Measurements from ENCODE around the gene CRELD2.

The CRELD2 gene

DNA sequence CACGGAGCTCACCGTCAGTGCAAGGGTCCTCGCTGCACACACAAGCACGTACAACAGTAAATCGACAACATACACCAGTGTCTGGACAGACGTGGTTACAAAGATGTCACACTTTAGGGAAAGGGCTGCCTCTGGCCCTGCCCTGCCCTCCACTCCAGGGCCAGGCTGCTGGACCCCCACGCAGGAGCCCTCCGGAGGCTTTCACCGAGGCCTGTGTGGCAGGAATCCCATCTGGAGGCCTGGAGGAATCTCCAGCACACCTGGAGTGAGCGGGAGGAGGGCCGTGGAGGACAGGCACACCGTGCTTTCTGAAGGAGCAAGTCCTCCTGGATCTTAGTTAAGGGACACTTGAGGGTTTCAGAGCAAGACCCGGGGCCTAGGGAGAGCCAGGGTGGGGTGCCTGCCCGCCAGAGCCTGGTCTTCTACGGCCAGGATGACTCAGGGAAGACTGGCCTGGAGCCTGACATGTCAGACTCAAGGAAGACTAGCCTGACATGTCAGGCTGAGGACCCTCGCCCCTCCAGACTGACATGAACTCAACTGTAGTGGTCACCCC is 40.0 kb downstream of the CRELD2 start:
- no peak for DNase-seq (ENCODE audit: low read depth)

DNA sequence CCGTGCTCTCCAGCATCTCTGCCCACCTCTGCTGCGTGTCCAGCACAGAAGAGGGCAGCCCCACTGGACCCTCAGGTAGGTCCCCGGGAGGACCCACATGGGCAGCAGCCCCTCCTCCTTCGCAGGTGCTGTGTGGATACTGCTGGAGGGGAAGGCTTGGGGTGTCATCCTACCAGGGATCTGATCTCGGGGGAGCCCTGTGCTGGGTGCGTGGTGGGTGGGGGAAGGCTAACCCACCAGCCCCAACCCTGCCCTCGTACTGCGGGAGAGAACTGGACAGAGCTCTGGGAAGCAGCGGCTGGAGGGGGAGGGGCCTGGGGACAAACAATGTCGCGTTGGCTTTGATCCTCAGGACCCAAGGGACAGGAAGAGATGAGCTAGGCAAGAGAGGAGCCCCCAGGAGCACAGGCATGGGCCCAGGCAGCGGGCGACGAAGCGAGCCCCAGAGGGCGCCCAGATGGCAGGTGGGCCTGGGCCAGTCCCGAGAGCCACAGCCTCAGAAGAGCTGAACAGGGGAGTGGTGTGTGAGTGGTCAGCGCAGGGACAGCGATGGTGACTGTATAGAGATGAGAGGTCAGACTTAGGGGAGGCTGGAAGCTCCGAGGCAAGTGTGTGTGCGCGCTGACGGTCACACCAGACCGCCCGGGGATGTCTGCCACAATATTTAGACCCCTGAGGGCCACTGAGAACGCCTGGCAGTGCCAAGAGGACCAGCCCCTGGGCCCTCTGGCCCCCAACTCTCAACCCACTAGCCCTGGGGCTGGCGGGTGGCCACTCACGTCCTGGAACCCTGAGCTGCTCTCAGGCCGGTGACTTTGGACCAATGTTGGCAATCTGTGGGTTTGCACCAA is 40.7 kb downstream of the CRELD2 start:
- DNase-seq (ENCODE audit: low read depth), result no peak

DNA sequence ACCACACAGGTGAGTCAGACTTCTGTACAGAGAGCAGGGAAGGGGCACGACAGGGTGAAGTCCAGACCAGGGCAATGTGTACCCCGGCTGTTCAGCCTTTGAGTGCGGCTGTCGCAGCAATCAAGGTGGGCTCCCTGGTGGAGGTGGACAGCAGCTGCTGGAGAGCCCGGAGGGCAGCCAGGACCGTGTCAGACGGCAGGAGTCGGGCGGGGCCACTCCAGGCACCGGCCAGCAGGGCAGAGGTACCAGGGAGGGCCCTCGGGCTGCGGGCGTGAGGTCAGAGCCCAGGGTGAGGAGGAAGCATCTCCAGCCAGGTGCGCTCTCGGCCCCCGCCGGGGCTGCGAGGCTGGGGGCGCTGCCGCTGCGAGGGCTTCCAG is 41.3 kb downstream of the CRELD2 start:
- DNase-seq (ENCODE audit: low read depth), result peak; percentile 31

DNA sequence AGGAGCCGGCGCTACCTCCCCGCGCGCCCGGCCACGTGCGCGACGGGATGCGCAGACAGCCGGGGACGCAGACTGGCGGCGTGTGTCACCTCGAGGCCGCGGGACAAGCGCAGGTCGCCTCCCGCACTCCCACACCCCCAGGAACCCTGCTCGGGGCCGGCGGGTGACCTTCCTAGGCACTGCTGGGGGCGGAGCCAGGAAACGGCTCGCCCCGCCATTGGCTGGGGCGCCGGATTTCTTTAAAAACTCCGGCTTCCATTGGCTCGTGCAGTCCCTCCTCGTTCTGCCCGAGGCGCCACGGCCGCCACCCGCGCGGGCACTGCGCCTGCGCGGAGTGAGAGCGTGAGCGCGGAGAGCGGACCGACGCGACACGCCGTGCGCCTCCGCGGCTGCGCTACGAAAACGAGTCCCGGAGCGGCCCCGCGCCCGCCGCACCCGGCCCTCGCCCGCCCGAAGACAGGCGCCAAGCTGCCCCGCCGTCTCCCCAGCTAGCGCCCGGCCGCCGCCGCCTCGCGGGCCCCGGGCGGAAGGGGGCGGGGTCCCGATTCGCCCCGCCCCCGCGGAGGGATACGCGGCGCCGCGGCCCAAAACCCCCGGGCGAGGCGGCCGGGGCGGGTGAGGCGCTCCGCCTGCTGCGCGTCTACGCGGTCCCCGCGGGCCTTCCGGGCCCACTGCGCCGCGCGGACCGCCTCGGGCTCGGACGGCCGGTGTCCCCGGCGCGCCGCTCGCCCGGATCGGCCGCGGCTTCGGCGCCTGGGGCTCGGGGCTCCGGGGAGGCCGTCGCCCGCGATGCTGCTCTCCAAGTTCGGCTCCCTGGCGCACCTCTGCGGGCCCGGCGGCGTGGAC is 41.9 kb downstream of the CRELD2 start, which contains the start of gene PIM3:
PIM3 (plus strand) TSS at position 614 of the 846 bp plus-strand sequence; CDS start at position 790, 176 bp downstream.
- peak; percentile 94 for DNase-seq (ENCODE audit: low read depth)

DNA sequence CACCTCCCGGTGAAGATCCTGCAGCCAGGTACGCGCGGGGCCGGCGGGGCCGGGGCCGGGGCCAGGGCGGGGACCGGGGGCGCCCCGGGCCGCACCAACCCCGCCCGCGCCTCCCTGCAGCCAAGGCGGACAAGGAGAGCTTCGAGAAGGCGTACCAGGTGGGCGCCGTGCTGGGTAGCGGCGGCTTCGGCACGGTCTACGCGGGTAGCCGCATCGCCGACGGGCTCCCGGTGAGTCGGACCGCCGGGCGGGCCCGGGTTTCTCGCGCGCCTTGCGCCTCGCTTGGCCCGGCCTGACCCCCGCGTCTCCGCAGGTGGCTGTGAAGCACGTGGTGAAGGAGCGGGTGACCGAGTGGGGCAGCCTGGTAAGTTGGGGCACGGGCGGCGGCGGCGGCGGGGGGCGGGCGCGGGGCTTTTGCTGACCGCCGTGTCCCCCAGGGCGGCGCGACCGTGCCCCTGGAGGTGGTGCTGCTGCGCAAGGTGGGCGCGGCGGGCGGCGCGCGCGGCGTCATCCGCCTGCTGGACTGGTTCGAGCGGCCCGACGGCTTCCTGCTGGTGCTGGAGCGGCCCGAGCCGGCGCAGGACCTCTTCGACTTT is 42.7 kb downstream of the CRELD2 start:
- DNase-seq (ENCODE audit: low read depth), result peak; percentile 44

DNA sequence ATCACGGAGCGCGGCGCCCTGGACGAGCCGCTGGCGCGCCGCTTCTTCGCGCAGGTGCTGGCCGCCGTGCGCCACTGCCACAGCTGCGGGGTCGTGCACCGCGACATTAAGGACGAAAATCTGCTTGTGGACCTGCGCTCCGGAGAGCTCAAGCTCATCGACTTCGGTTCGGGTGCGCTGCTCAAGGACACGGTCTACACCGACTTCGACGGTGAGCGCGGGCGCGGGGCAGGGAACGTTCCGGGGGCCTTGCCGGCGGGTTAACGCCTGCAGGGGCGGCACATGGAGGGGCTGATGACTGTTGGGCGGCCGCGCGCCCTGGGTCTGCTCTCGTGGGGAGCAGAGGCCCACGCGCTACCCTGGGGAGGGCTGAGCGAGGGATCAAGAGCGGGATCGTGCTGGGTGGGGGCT is 43.2 kb downstream of the CRELD2 start:
- DNase-seq (ENCODE audit: low read depth), result peak; percentile 21

DNA sequence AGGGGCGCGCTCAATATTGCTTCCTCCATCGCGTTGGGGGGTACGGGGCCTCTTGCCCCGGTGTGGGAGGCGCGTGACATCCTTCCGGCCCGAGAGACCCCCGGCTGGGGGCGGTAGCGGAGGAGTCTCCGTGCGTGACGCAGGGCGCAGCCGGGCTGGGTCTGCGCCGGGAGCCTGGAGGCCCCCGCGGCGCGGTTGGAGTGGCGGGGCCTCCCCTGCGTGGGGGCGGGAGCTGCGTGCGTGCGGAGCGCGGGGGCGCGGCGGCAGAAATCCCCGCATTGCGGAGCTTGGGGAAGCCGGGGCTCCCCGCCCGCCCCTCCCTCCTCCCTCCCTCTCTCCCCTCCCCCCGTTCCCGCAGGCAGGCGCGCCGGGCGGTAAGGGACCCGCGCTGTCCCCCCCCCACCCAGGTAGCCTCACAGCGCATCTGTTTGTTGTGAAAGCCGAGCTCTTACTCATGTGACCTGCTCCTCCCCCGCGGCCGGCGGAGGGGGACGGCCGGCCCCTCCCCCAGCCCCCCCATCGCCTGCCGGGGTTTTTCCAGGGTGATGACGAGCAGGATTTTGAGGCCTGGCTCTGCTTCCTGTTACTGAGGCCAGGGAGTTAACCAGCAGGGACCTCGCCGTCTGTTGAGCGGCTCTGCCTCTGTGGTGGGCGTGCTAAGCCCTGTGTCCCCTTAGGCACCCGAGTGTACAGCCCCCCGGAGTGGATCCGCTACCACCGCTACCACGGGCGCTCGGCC is 43.7 kb downstream of the CRELD2 start:
- DNase-seq (ENCODE audit: low read depth), result peak; percentile 93

DNA sequence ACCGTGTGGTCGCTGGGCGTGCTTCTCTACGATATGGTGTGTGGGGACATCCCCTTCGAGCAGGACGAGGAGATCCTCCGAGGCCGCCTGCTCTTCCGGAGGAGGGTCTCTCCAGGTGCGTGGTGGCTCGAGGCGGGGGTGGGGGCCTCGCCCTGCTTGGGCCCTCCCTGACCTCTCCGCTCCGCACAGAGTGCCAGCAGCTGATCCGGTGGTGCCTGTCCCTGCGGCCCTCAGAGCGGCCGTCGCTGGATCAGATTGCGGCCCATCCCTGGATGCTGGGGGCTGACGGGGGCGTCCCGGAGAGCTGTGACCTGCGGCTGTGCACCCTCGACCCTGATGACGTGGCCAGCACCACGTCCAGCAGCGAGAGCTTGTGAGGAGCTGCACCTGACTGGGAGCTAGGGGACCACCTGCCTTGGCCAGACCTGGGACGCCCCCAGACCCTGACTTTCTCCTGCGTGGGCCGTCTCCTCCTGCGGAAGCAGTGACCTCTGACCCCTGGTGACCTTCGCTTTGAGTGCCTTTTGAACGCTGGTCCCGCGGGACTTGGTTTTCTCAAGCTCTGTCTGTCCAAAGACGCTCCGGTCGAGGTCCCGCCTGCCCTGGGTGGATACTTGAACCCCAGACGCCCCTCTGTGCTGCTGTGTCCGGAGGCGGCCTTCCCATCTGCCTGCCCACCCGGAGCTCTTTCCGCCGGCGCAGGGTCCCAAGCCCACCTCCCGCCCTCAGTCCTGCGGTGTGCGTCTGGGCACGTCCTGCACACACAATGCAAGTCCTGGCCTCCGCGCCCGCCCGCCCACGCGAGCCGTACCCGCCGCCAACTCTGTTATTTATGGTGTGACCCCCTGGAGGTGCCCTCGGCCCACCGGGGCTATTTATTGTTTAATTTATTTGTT is 44.6 kb downstream of the CRELD2 start:
- no peak for DNase-seq (ENCODE audit: low read depth)

DNA sequence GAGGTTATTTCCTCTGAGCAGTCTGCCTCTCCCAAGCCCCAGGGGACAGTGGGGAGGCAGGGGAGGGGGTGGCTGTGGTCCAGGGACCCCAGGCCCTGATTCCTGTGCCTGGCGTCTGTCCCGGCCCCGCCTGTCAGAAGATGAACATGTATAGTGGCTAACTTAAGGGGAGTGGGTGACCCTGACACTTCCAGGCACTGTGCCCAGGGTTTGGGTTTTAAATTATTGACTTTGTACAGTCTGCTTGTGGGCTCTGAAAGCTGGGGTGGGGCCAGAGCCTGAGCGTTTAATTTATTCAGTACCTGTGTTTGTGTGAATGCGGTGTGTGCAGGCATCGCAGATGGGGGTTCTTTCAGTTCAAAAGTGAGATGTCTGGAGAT is 45.2 kb downstream of the CRELD2 start:
- no peak for DNase-seq (ENCODE audit: low read depth)

DNA sequence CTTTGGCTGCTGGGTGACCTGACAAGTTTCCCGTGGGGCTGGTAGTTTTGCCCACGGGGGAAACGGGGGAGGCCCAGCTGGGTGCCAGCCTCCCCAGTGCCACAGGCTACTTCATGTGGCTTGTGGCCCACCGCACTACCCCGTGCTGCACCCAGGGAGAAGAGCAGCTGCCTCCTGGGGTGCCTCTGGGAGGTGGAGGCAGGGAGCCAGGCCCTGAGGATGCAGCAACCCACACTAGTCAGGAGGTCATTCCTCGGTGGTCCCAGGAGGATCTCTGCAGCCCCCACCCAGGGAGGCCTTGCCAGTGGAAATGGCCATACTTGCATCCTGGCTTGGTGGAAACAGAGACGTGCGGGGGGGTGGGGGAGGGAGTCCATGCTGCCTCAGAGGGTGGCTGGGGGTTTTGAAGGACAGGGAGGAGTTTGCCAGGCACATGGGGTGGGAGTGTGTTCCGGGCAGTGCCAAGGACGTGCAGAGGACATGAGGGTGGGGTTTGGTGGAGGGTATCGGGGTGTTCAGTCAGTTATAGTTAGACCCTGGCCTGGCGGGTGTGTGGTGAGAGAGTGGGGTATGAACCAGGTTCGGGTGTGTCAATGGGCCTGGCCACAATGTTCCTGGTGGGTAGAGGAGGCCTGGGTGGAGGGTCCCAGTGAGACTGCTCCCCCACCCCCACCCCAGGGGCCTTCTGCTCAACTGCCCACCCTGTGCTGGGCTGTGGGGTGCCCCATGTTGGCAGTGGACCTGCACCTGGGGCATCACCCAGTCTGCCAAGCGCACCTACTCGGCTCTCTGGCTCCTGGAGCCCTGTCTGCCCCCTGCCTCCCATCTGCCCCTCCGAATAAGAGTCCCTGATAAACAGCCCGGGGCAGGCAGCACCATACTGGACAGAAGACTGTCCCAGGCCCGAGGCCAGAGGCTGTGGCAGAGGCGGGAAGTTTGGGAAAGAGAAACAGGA is 46.0 kb downstream of the CRELD2 start:
- DNase-seq (ENCODE audit: low read depth), result no peak

DNA sequence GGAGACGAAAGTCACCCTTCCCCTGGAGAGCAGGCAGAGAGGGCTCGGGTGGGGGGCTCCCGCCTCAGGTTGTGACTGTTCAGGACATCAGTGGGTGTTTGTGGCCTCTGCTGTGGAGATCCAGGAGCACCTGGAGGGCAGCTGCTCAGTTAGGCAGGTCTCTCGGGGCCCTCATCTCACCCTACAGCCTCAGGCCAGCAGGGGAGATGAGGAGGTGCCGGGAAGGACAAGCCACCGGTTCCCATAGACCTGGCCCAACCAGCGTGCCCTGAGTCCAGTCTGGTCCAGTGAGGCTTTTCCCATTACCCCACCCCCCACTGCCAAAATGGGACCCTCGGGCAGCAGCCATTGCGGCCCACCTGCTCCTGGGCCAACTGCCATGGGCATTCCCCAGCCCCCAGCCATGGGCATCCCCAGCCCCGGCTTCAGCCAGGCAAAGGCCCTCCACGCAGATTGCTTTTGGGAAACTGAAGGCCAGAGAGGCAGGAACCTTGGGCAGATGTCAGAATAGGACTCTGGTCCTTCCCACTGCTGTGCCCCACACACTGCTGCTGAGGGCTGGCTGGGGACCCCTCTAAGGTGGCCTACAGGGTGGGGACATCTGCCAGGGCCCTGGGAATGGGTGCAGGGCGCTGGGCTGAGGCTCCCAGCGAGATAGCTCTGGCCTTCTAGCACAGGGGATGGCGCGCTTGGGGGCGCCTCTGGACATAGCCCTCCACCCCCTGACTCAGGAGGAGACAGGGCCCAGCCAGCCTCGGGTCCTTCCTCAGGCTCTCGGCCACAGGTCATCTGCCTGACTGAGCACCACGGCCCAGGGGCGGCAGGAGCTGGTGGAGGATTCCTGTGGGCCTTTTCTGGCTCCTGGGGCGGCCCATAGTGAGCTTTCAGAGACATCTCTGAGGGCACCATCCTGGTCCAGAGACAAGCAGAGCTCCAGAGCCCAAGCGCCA is 46.9 kb downstream of the CRELD2 start:
- DNase-seq (ENCODE audit: low read depth), result no peak

DNA sequence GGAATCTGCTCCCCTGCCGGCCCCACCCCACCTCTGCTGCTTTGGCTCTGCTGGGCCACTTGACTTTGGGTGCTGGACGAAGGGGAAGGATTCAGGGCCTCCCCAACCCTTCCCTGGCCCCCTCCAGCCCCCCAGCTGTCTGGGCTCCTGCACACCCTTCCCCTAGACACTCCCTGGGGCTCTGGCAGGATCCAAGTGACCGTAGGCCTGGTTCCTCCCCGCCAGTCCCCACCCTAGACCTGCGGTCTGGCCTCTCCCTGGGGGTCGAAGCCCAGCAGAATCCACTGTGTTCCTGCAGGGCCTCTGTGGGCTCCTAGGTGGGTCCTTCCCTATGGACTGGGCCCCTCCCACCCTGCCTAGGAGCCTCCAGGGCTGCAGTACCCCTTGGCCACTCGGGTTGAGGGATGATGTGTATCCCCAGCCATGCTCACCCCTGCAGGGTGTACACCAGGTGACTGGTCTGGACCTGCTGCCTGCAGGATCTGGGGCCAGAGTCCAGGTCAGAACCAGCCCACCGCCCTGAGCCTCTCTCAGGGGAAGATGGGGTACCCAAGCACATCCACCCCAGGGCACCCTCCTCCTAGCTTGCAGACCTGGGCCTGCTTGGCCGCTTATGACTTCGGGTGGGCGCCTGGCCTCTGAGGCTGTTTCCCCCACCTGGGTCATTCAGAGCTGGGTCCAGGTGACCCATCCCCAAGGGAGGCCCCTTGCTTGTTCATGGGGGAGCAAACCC is 47.8 kb downstream of the CRELD2 start:
- no peak for DNase-seq (ENCODE audit: low read depth)

DNA sequence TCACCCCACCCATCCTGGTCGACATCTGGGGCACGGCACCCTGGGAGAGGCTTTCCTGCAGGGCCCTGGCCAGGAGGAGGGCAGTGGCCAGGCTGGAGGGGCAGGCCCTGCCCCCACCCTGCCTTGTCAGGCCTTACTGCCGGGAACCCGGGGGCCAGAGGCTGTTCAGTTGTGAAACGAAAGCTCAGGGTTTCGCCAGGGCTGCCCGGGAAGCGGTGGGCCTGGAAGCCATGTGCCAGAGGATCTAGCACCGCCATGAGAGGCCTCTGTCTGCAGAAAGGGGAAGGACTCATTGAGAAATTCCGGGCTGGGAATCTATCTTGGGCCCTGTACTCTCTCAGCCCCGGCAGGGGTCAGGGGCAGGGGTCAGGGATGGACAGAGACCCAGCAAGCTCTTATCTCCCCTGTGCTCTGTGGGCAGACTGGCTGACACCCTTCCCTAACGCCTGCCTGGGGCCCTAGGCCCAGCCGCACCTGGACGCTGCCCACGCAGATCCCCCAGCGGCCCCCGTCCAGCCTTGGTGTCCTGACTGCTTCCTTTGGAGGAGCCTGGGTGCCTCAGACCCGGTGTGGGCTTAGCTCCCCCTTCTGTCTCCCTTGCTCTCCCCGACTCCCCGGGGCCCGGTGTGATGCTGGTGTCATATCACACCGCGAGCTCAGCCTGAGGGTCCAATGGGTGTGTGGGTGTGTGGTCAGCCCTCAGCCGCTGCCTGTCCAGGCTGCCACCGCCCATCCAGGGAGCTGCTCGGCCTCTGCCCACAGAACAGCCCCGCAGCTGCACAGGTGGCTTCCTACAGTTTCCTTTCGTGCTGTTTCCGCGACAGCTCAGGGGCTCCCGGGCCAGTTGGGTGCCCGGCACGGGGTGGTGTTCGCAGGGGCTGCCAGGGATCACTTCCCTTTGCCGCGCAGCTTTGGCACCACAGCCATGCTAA is 48.6 kb downstream of the CRELD2 start:
- no peak for DNase-seq (ENCODE audit: low read depth)

DNA sequence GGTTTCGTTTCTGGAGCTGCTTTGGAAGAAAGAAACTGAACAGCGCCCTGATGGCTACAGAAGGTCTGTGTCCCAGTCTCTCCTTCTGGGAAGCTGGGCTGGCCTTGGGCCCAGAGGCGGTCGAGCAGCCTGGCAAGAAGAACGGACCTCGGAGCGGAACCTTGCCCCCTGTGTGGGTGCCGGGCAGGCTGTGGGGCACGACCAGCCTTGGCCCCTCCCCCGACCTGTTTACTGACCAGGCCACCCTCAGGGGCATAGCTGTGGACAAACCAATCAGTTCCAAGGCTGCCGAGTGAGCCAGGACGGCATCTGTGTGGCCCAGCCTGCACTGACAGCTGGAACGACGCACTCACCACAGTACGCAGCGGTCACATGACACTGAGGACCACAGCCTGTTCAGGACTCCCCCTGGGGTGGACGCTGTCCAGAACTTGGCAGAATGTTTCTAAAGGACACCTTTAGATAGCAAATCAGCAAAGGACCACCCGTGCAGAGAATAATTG is 49.3 kb downstream of the CRELD2 start:
- no peak for DNase-seq (ENCODE audit: low read depth)

DNA sequence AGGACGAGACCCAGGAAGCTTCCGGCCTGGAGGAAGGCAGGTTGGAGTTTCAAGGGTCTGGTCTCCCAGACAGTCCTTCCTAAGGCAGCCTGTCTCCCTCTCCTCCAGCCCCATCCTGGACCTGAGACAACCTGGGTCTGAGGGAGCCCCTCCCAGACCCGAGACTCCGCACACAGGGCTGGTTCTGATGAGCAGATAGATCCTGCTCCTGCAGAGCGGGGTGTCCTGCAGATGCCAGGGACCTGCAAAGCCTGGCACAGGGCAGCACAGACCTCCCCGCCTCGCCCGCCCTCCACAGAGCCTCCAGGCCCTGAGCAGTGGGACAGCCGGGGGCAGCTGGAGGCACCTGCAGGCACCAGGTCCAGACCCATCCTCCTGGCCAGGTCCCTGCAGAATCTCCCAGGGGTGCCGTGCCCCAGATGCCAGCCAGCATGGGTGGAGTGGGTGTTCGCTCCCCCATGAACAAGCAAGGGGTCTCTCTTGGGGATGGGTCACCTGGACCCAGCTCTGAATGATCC is 49.9 kb downstream of the CRELD2 start:
- no peak for DNase-seq (ENCODE audit: low read depth)

Measured in EH (cell line).